CD14-positive monocyte (primary cell): ENCODE measurements around the gene SUPT7L. TPM values are rescaled to one million over a fixed set of nuclear protein-coding genes. Genes with fewer than 3 reads are reported as not detected.
"Not testable (repeated sequence)": the region's sequence is repeated elsewhere in the genome, so short reads cannot be mapped to it uniquely, and the experiment has no call there.

Source experiments
- DNase-seq, 3 donors: peaks; one replicate each; pipeline ENCODE4 v3.0.0-alpha.2; 2011 to 2022
- H2AFZ ChIP-seq: 2 replicates; pipeline ENCODE4 v1.6.0; 2012; ENCODE audit warnings: mild to moderate bottlenecking, low read depth, low read length, inconsistent platforms; ENCODE audit not compliant: insufficient read depth, poor library complexity, severe bottlenecking
- H3K27ac ChIP-seq, 2 donors: 1 replicate in 1 of 2; 2 replicates in 1 of 2; pipeline ENCODE4 v1.5.1; 2012 to 2013; ENCODE audit warnings: low read length in 2 of 2, control low read depth in 1 of 2, inconsistent platforms in 1 of 2, low read depth in 1 of 2, mild to moderate bottlenecking in 1 of 2
- H3K27me3 ChIP-seq, 2 donors: one replicate each; pipeline versions ENCODE4 v1.6.0 to v1.6.1; 2011 to 2013; ENCODE audit warnings: low read length in 2 of 2; ENCODE audit not compliant: control insufficient read depth in 2 of 2, insufficient read depth in 2 of 2
- H3K36me3 ChIP-seq, 2 donors: replicated peaks in 1 of 2; 1 replicate in 1 of 2; 2 replicates in 1 of 2; pipeline versions ENCODE4 v1.5.1 to v1.6.1; 2012 to 2013; ENCODE audit warnings: low read length in 2 of 2, control low read depth in 1 of 2, inconsistent platforms in 1 of 2, mild to moderate bottlenecking in 1 of 2; ENCODE audit not compliant: insufficient read depth in 2 of 2, control insufficient read depth in 1 of 2
- H3K4me1 ChIP-seq, 2 donors: 1 replicate in 1 of 2; 2 replicates in 1 of 2; pipeline versions ENCODE4 v1.5.1 to v1.6.1; 2012 to 2013; ENCODE audit warnings: low read length in 2 of 2, control low read depth in 1 of 2, inconsistent platforms in 1 of 2, mild to moderate bottlenecking in 1 of 2, moderate library complexity in 1 of 2; ENCODE audit not compliant: insufficient read depth in 2 of 2, control insufficient read depth in 1 of 2
- H3K4me2 ChIP-seq: replicated peaks from 2 replicates; pipeline ENCODE3; 2012; ENCODE audit warnings: low read length, moderate library complexity, mild to moderate bottlenecking; ENCODE audit not compliant: poor library complexity, severe bottlenecking; ENCODE audit errors: extremely low read depth
- H3K4me3 ChIP-seq, 3 experiments: fragments of 200-600 bp in 1 of 3; sonication (generic) in 1 of 3; replicated peaks in 1 of 3; 1 replicate in 2 of 3; 2 replicates in 1 of 3; pipeline ENCODE4 v1.5.1; 2011 to 2013; ENCODE audit warnings: low read length in 3 of 3, mild to moderate bottlenecking in 3 of 3, control low read depth in 2 of 3, low read depth in 2 of 3, inconsistent platforms in 1 of 3, moderate library complexity in 1 of 3
- H3K79me2 ChIP-seq: 2 replicates; pipeline ENCODE4 v1.6.0; 2012; ENCODE audit warnings: mild to moderate bottlenecking, control low read depth, inconsistent platforms, low read length, moderate library complexity; ENCODE audit not compliant: insufficient read depth
- H3K9ac ChIP-seq: 2 replicates; pipeline ENCODE4 v1.6.0; 2017; ENCODE audit warnings: low read length, mild to moderate bottlenecking; ENCODE audit not compliant: insufficient read depth, poor library complexity, severe bottlenecking
- H3K9me3 ChIP-seq, 2 donors: replicated peaks in 1 of 2; 1 replicate in 1 of 2; 2 replicates in 1 of 2; pipeline versions ENCODE4 v1.5.1 to v1.6.1; 2012 to 2013; ENCODE audit warnings: low read length in 2 of 2, control low read depth in 1 of 2; ENCODE audit not compliant: control insufficient read depth in 1 of 2, insufficient read depth in 1 of 2
- H4K20me1 ChIP-seq: 2 replicates; pipeline ENCODE4 v1.6.0; 2012; ENCODE audit warnings: mild to moderate bottlenecking, low read length, control low read depth, moderate library complexity; ENCODE audit not compliant: insufficient read depth
- H3K27ac Mint-ChIP-seq, 7 donors: one replicate each; pipeline ENCODE4 v1.8.0; 2020; ENCODE audit warnings: mild to moderate bottlenecking in 7 of 7, mixed read lengths in 7 of 7, moderate library complexity in 6 of 7, inconsistent platforms in 2 of 7
- H3K27me3 Mint-ChIP-seq, 3 donors: one replicate each; pipeline ENCODE4 v1.8.0; 2021 to 2022; ENCODE audit warnings: low read depth in 3 of 3, mild to moderate bottlenecking in 3 of 3, mixed read lengths in 3 of 3, moderate library complexity in 3 of 3, inconsistent platforms in 1 of 3
- H3K36me3 Mint-ChIP-seq, 2 donors: one replicate each; pipeline ENCODE4 v1.8.0; 2020; ENCODE audit warnings: mixed read lengths in 2 of 2, inconsistent platforms in 1 of 2, mild to moderate bottlenecking in 1 of 2
- H3K4me1 Mint-ChIP-seq: one replicate; pipeline ENCODE4 v1.8.0; 2020; ENCODE audit warnings: mild to moderate bottlenecking, mixed read lengths
- H3K4me3 Mint-ChIP-seq, 2 donors: one replicate each; pipeline ENCODE4 v1.8.0; 2020; ENCODE audit warnings: mild to moderate bottlenecking in 2 of 2, mixed read lengths in 2 of 2, moderate library complexity in 1 of 2
- H3K9me3 Mint-ChIP-seq, 7 donors: one replicate each; pipeline ENCODE4 v1.8.0; 2020 to 2022; ENCODE audit warnings: mixed read lengths in 7 of 7, mild to moderate bottlenecking in 6 of 7, moderate library complexity in 6 of 7, inconsistent platforms in 2 of 7
- WGBS: methylation state at CpG from one replicate; pipeline ENCODE4 v1.1.5; 2013; ENCODE audit warnings: missing lambda C conversion rate; ENCODE audit not compliant: insufficient coverage; 5-methylcytosine and 5-hydroxymethylcytosine counted together
- intact Hi-C, 2 donors: fragments of 100-400 bp; cut with micrococcal nuclease; formaldehyde crosslinking; loops; one replicate each; pipeline versions ENCODE4 v1.15.0 to v1.15.1; 2023
- polyA plus RNA-seq, 3 donors: library from polyadenylated mRNA; depleted of rRNA in 1 of 3; unstranded in 2 of 3; stranded (reverse) in 1 of 3; fragments of 300-500 nt in 2 of 3; fragments of >200 nt in 1 of 3; fragmentation: Illumina TruSeq in 2 of 3; gene quantifications; 1 replicate in 2 of 3; 2 replicates in 1 of 3; pipeline ENCODE4 v1.2.3, GENCODE V29; 2012 to 2021
- TF ChIP-seq, protein P1 (sequence below): fragments of 200-600 bp; IDR thresholded peaks from one replicate; pipeline ENCODE4 v1.8.0; 2022; ENCODE audit warnings: antibody characterized with exemption, mild to moderate bottlenecking

SUPT7L gene
- polyA plus RNA-seq, 3 donors: 10.7 to 59.0 (median 12.2) TPM

GRCh38 chr2:27634291-27634690 lies 29.1 kb downstream of the SUPT7L start:
- no peaks in the 10 kb centered on the region for H4K20me1 ChIP-seq
- TF ChIP-seq, protein P1, sequence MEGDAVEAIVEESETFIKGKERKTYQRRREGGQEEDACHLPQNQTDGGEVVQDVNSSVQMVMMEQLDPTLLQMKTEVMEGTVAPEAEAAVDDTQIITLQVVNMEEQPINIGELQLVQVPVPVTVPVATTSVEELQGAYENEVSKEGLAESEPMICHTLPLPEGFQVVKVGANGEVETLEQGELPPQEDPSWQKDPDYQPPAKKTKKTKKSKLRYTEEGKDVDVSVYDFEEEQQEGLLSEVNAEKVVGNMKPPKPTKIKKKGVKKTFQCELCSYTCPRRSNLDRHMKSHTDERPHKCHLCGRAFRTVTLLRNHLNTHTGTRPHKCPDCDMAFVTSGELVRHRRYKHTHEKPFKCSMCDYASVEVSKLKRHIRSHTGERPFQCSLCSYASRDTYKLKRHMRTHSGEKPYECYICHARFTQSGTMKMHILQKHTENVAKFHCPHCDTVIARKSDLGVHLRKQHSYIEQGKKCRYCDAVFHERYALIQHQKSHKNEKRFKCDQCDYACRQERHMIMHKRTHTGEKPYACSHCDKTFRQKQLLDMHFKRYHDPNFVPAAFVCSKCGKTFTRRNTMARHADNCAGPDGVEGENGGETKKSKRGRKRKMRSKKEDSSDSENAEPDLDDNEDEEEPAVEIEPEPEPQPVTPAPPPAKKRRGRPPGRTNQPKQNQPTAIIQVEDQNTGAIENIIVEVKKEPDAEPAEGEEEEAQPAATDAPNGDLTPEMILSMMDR: no peak
- H3K27ac ChIP-seq: no peak overlapping the region
- Mint-ChIP-seq H3K36me3 (peaks cover 65 to 77% of the 10 kb centered on the region in 2 donors), H3K27me3 (no peaks in the 10 kb centered on the region), H3K9me3 (no peaks in the 10 kb centered on the region), H3K4me1 (no peaks in the 10 kb centered on the region), H3K27ac (no peak overlapping the region), H3K4me3 (no peak overlapping the region)
- H3K27me3 ChIP-seq: no peaks in the 10 kb centered on the region
- H2AFZ ChIP-seq: no peak overlapping the region
- 100% methylated on average over 1 of the region's 2 CpGs for WGBS
- no peak for DNase-seq
- H3K4me2 ChIP-seq: no peak overlapping the region
- H3K9ac ChIP-seq: no peak overlapping the region
- H3K4me1 ChIP-seq: peaks cover 6 to 8% of the 10 kb centered on the region in 2 donors
- H3K4me3 ChIP-seq: no peak overlapping the region
- H3K9me3 ChIP-seq: no peaks in the 10 kb centered on the region
- peaks cover 81 to 87% of the 10 kb centered on the region in 2 donors for H3K36me3 ChIP-seq
- intact Hi-C loops: no loop called here
- H3K79me2 ChIP-seq: peaks cover 25% of the 10 kb centered on the region

DNA sequence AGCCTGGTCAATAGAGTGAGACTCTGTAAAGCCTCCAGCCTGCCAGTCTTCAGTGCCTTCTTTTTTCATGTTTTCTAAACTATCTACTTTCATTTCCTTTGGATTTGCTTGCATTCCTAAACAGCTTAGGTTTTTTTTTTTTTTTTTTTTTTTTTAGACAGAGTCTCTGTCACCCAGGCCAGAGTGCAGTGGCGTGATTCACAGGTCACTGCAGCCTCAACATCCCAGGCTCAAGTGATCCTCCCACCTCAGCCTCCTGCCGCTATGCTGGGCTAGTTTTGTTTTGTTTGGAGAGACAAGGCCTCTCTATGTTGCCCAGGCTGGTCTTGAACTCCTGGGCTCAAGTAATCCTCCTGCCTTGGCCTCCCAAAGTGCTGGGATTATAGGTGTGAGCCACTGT lies 33.2 kb downstream of the SUPT7L start:
- DNase-seq, intact Hi-C loops, H3K27me3 ChIP-seq, H3K27me3 Mint-ChIP-seq, H3K27ac ChIP-seq, H3K4me2 ChIP-seq, H3K4me3 Mint-ChIP-seq, H3K9ac ChIP-seq, H3K9me3 Mint-ChIP-seq, H3K4me3 ChIP-seq, H4K20me1 ChIP-seq, H3K9me3 ChIP-seq, H2AFZ ChIP-seq: not testable (repeated sequence)
- H3K79me2 ChIP-seq: peaks cover 35% of the 10 kb centered on the region
- H3K36me3 ChIP-seq: peaks cover 42 to 48% of the 10 kb centered on the region in 2 donors
- WGBS: no CpG with 5 or more reads among the region's 2 CpGs
- H3K4me1 Mint-ChIP-seq: peaks cover 21% of the 10 kb centered on the region
- H3K4me1 ChIP-seq: peaks cover 30 to 35% of the 10 kb centered on the region in 2 donors
- peaks cover 34 to 45% of the 10 kb centered on the region in 2 donors for H3K36me3 Mint-ChIP-seq
- H3K27ac Mint-ChIP-seq: peak overlapping the region in 3 of 7 donors; percentile 23 to 82 (median 42)
